Panc1 (cell line): ENCODE measurements around the gene ZNF454. TPM values are rescaled to one million over a fixed set of nuclear protein-coding genes. Genes with fewer than 3 reads are reported as not detected.

Experiments used
- ATAC-seq: fragments of 200-7000 bp; cut with Tn5 transposase; 2 replicates; pipeline ENCODE4 v1.9.1; 2020; ENCODE audit warnings: mild to moderate bottlenecking, moderate library complexity
- BruUV-seq: library from RNA; stranded (reverse); fragments of 400-500 nt; replicated peaks from 2 replicates; lab custom pipeline; 2021; lab: Mats Ljungman, UMichigan
- CTCF ChIA-PET: fragments of 300-600 bp; sonication (Branson Sonifier 250); formaldehyde crosslinking; loops from one replicate; lab custom pipeline; 2022; ENCODE audit warnings: antibody characterized with exemption; lab: Charles Lee
- POLR2A ChIA-PET: fragments of 300-600 bp; sonication (Branson Sonifier 250); formaldehyde crosslinking; loops from one replicate; lab custom pipeline; 2022; ENCODE audit warnings: antibody characterized with exemption; lab: Charles Lee
- DNase-seq: peaks from one replicate; pipeline ENCODE4 v3.0.0-alpha.2; 2010; ENCODE audit warnings: low read depth, low spot score
- H3K27ac ChIP-seq: 2 replicates; pipeline ENCODE4 v1.5.1; 2011; ENCODE audit warnings: mild to moderate bottlenecking, low read length, inconsistent platforms
- H3K27me3 ChIP-seq: fragments of 200-500 bp; sonication (Bioruptor generic); 2 replicates; pipeline ENCODE4 v1.6.0; 2014; ENCODE audit warnings: low read length, inconsistent platforms; ENCODE audit not compliant: control insufficient read depth, insufficient read depth
- H3K36me3 ChIP-seq: fragments of 200-500 bp; sonication (Bioruptor generic); 2 replicates; pipeline ENCODE4 v1.5.1; 2014; ENCODE audit warnings: inconsistent platforms, mild to moderate bottlenecking, low read length, moderate library complexity; ENCODE audit not compliant: control insufficient read depth, insufficient read depth
- H3K4me1 ChIP-seq: 2 replicates; pipeline ENCODE4 v1.5.1; 2011; ENCODE audit warnings: inconsistent platforms, mild to moderate bottlenecking, low read length, moderate library complexity; ENCODE audit not compliant: control insufficient read depth, insufficient read depth
- H3K4me3 ChIP-seq, 2 experiments: 2 replicates each; pipeline ENCODE4 v1.5.1; 2011 to 2012; ENCODE audit warnings: low read depth in 2 of 2, low read length in 2 of 2, mild to moderate bottlenecking in 2 of 2, inconsistent platforms in 1 of 2, moderate library complexity in 1 of 2
- H3K9me3 ChIP-seq: fragments of 200-500 bp; sonication (Bioruptor generic); 2 replicates; pipeline ENCODE4 v1.5.1; 2014; ENCODE audit warnings: low read depth, mild to moderate bottlenecking, inconsistent platforms, low read length, moderate library complexity; ENCODE audit not compliant: control insufficient read depth, insufficient read depth
- CTCF ChIP-seq: fragments of 450-650 bp; IDR thresholded peaks from 2 replicates; pipeline ENCODE4 v1.5.1; 2017; ENCODE audit warnings: mild to moderate bottlenecking
- POLR2AphosphoS5 ChIP-seq: IDR thresholded peaks from 2 replicates; pipeline ENCODE4 v1.6.1; 2012; ENCODE audit warnings: mild to moderate bottlenecking, low read depth, low read length, moderate library complexity
- REST ChIP-seq, 2 experiments: IDR thresholded peaks; 2 replicates each; pipeline ENCODE4 v1.6.1; 2011 to 2012; ENCODE audit warnings: low read depth in 2 of 2, control low read depth in 1 of 2, low read length in 1 of 2, mild to moderate bottlenecking in 1 of 2, moderate library complexity in 1 of 2; ENCODE audit not compliant: insufficient read depth in 1 of 2
- SIN3A ChIP-seq: IDR thresholded peaks from 2 replicates; pipeline ENCODE4 v1.6.1; 2012; ENCODE audit warnings: low read depth, mild to moderate bottlenecking, low read length, moderate library complexity, borderline replicate concordance; ENCODE audit not compliant: insufficient read depth
- TCF7L2 ChIP-seq: IDR thresholded peaks from 2 replicates; pipeline ENCODE4 v1.6.1; 2011; ENCODE audit warnings: mild to moderate bottlenecking, low read depth, low read length, inconsistent platforms
- in situ Hi-C: cut with HindIII; loops from 2 replicates; pipeline ENCODE4 v1.10.0; 2016; ENCODE audit warnings: low sequenced_read_pairs, low pct_unique_long_range_greater_than_20kb
- intact Hi-C: fragments of 100-400 bp; cut with micrococcal nuclease; formaldehyde crosslinking; loops from one replicate; pipeline ENCODE4 v1.10.0; 2022; ENCODE audit not compliant: unreplicated experiment
- total RNA-seq: library from RNA; stranded (reverse); gene quantifications from one replicate; pipeline ENCODE4 v1.2.1, GENCODE V29; 2021; ENCODE audit not compliant: unreplicated experiment

The ZNF454 gene
- total RNA-seq, 1 experiment from 2014 or later = 0.10 TPM

- ChIA-PET CTCF (no interaction called here), POLR2A (interaction anchor here (0.7 kb wide), 1 partner anchor 18 kb away, joined by 6 read pairs; no protein-coding TSS in a partner anchor)
- no peak overlapping the region for H3K27ac ChIP-seq
- no peak for TF ChIP-seq TCF7L2
- no peak for TF ChIP-seq CTCF
- TF ChIP-seq REST (IDR thresholded peaks at IDR 0.05; ENCODE audit: insufficient read depth in 1 of 2, low read depth in 2 of 2, low read length in 1 of 2) = no peak
- TF ChIP-seq POLR2AphosphoS5 = no peak
- no peak for TF ChIP-seq SIN3A
- H3K27me3 ChIP-seq = no peaks in the 10 kb centered on the region
- ATAC-seq (no peak), DNase-seq (no peak)
- no peaks in the 10 kb centered on the region for H3K36me3 ChIP-seq
- BruUV-seq = no TSS peak
- intact Hi-C loops (no loop called here), in situ Hi-C loops (no loop called here)
- H3K4me3 ChIP-seq = no peak overlapping the region
- no peaks in the 10 kb centered on the region for H3K9me3 ChIP-seq
- H3K4me1 ChIP-seq = no peaks in the 10 kb centered on the region
Measured at GRCh38 chr5:178984145-178985072, 43.4 kb downstream of the ZNF454 start.

- H3K4me3 ChIP-seq = no peak overlapping the region
- H3K9me3 ChIP-seq = no peaks in the 10 kb centered on the region
- intact Hi-C loops = no loop called here
- H3K27me3 ChIP-seq = no peaks in the 10 kb centered on the region
- ChIA-PET CTCF (no interaction called here), POLR2A (no interaction called here)
- TF ChIP-seq TCF7L2 = no peak
- TF ChIP-seq CTCF = no peak
- no peak for TF ChIP-seq SIN3A
- TF ChIP-seq REST (IDR thresholded peaks at IDR 0.05; ENCODE audit: insufficient read depth in 1 of 2, low read depth in 2 of 2, low read length in 1 of 2) = no peak
- no peak for TF ChIP-seq POLR2AphosphoS5
- no TSS peak for BruUV-seq
- in situ Hi-C loops = no loop called here
- H3K27ac ChIP-seq = no peak overlapping the region
- H3K4me1 ChIP-seq = no peaks in the 10 kb centered on the region
- no peaks in the 10 kb centered on the region for H3K36me3 ChIP-seq
- DNase-seq = no peak
- no peak for ATAC-seq
Measured at GRCh38 chr5:178986326-178986960, 45.4 kb downstream of the ZNF454 start.
